GM23248 (cell line): ENCODE data around the gene OR4D1. TPM values are rescaled to one million over a fixed set of nuclear protein-coding genes. Genes with fewer than 3 reads are reported as not detected.
"Not testable (repeated sequence)": the region's sequence is repeated elsewhere in the genome, so short reads cannot be mapped to it uniquely, and the experiment has no call there.

Experiments used
- DNase-seq: peaks from one replicate; pipeline ENCODE4 v3.0.0-alpha.2; 2015
- H2AFZ ChIP-seq: fragments of 200-600 bp; sonication (generic); 2 replicates; pipeline ENCODE4 v1.6.1; 2016; ENCODE audit warnings: antibody characterized with exemption
- H3F3A ChIP-seq: fragments of 200-600 bp; sonication (generic); 2 replicates; pipeline ENCODE4 v1.6.1; 2016; ENCODE audit warnings: mild to moderate bottlenecking, antibody characterized with exemption, mixed run types; ENCODE audit not compliant: insufficient read depth
- H3K27ac ChIP-seq: fragments of 200-600 bp; sonication (generic); 2 replicates; pipeline ENCODE4 v1.5.1; 2016; ENCODE audit warnings: mild to moderate bottlenecking
- H3K27me3 ChIP-seq: fragments of 200-600 bp; sonication (generic); replicated peaks from 2 replicates; pipeline ENCODE4 v1.6.1; 2016; ENCODE audit warnings: mild to moderate bottlenecking; ENCODE audit not compliant: insufficient read depth
- H3K36me3 ChIP-seq: fragments of 200-600 bp; sonication (generic); 2 replicates; pipeline ENCODE4 v1.6.1; 2016; ENCODE audit warnings: low read depth, mild to moderate bottlenecking
- H3K4me1 ChIP-seq: fragments of 200-600 bp; sonication (generic); 2 replicates; pipeline ENCODE4 v1.6.1; 2016; ENCODE audit warnings: mild to moderate bottlenecking; ENCODE audit not compliant: insufficient read depth
- H3K4me2 ChIP-seq: fragments of 200-600 bp; sonication (generic); one replicate; pipeline ENCODE4 v1.6.1; 2016; ENCODE audit warnings: mild to moderate bottlenecking; ENCODE audit not compliant: unreplicated experiment
- H3K4me3 ChIP-seq: fragments of 200-600 bp; sonication (generic); 2 replicates; pipeline ENCODE4 v1.5.1; 2016; ENCODE audit warnings: mild to moderate bottlenecking
- H3K79me2 ChIP-seq: fragments of 200-600 bp; sonication (generic); 2 replicates; pipeline ENCODE4 v1.6.1; 2016; ENCODE audit warnings: mild to moderate bottlenecking; ENCODE audit not compliant: insufficient read depth
- H3K9ac ChIP-seq: fragments of 200-600 bp; sonication (generic); 2 replicates; pipeline ENCODE4 v1.6.1; 2016; ENCODE audit warnings: mild to moderate bottlenecking
- H3K9me2 ChIP-seq: fragments of 200-600 bp; sonication (generic); 2 replicates; pipeline ENCODE4 v1.6.1; 2016; ENCODE audit warnings: mixed run types, mild to moderate bottlenecking, moderate library complexity; ENCODE audit not compliant: insufficient read depth
- H3K9me3 ChIP-seq: fragments of 200-600 bp; sonication (generic); one replicate; pipeline ENCODE4 v1.6.1; 2017; ENCODE audit warnings: low read depth
- H4K20me1 ChIP-seq: fragments of 200-600 bp; sonication (generic); 2 replicates; pipeline ENCODE4 v1.6.0; 2016; ENCODE audit not compliant: insufficient read depth
- EZH2 ChIP-seq: fragments of 200-600 bp; sonication (generic); IDR thresholded peaks from 2 replicates; pipeline ENCODE4 v1.6.1; 2018; ENCODE audit warnings: antibody characterized with exemption, mild to moderate bottlenecking; ENCODE audit not compliant: insufficient read depth, poor library complexity, severe bottlenecking
- EZH2phosphoT487 ChIP-seq: fragments of 200-600 bp; sonication (generic); IDR thresholded peaks from 2 replicates; pipeline ENCODE4 v1.6.1; 2018; ENCODE audit warnings: antibody characterized with exemption, moderate library complexity, mild to moderate bottlenecking, low read depth; ENCODE audit not compliant: insufficient read depth
- WGBS, 2 experiments: methylation state at CpG; one replicate each; pipeline ENCODE4 v1.1.6; 2015 to 2017; ENCODE audit warnings: low lambda C conversion rate in 2 of 2, low coverage in 1 of 2; ENCODE audit errors: missing lambda C conversion rate in 2 of 2; 5-methylcytosine and 5-hydroxymethylcytosine counted together
- in situ Hi-C: fragments of 300-500 bp; cut with MboI; formaldehyde crosslinking; loops from 2 replicates; pipeline ENCODE4 v1.15.0; 2020
- polyA plus RNA-seq: library from polyadenylated mRNA; unstranded; fragments of >200 nt; fragmentation: Nextera tagmentation; extraction: Ambion mirVana; gene quantifications from 2 replicates; pipeline ENCODE4 v1.2.1, GENCODE V29; 2016
- total RNA-seq: library from RNA; depleted of rRNA; stranded (reverse); fragments of >200 nt; shearing (Covaris generic); gene quantifications from 2 replicates; pipeline ENCODE4 v1.2.3, GENCODE V29; 2014; rRNA removed

The OR4D1 gene
- not detected in 2 replicates for total RNA-seq
- not detected in 2 replicates for polyA plus RNA-seq

DNA sequence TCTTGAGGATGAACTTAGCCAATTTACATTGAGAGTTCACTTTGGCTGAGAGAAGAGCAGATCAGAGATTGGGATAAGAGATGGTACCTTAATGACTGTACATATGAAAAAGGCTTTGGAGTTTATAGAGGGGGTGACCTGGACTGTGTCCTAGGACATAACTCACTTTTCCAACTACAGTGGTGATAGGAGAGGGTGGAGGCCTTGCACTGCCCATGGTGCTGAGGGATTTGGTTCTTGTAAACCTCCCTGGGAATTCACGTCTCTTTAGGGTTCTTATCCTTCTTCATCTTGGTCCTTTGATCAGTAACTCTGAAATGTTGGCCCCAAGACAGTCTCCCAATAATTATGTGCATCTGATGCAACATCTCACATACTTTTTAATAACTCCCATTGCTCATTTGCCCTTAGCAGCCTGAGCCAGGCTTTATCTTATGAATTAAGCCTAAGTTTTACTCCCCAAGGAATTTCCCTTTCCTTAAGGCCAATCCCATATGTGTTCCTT is at the start of gene OR4D1:
Gene OR4D1, plus strand, starts transcription at position 455 of the 505 bp plus-strand sequence. CDS start 6,770 bp downstream, outside the sequence.
- no peaks in the 10 kb centered on the region for H3K9me2 ChIP-seq
- in situ Hi-C loops: no loop called here

DNA sequence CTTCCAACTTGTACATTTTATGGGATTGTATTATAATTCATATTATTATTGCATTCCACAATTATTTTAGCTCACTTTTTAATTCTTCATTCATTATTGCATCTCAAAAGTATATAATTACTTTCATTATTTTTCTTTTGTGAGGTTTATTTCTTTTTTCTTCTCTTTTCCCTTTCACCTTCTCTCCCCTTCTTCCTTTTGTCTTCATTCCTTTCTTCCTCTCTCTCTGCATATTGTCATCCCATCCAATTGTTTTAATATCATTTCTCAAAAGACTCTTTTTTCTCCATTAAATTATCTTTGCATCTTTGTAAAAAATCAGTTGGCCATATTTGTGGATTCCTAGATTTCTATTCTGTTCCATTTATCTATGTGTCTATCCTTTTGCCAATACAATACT is 47.7 kb upstream of the OR4D1 start:
- H3K36me3 ChIP-seq: no peaks in the 10 kb centered on the region

More for the DNA sequence above, at the start of gene OR4D1:
- TF ChIP-seq EZH2: no peak
- TF ChIP-seq EZH2phosphoT487: no peak
- Histone ChIP-seq H2AFZ (no peak within 1 kb of the TSS), H3K36me3 (no peaks in the 10 kb centered on the region), H3K27ac (no peak within 1 kb of the TSS), H3K4me1 (no peaks in the 10 kb centered on the region), H3K79me2 (no peaks in the 10 kb centered on the region), H3K9ac (no peak within 1 kb of the TSS), H3K4me3 (no peak within 1 kb of the TSS), H3K9me3 (peaks cover 4% of the 10 kb centered on the region), H3K27me3 (peaks cover 22% of the 10 kb centered on the region; the same call in 1 of the 2 replicates), H3F3A (no peaks in the 10 kb centered on the region), H4K20me1 (no peaks in the 10 kb centered on the region), H3K4me2 (no peak within 1 kb of the TSS)
- WGBS, 2 experiments: 0 to 10% methylated on average over 1 of the region's 1 CpG
- no peak for DNase-seq

DNA sequence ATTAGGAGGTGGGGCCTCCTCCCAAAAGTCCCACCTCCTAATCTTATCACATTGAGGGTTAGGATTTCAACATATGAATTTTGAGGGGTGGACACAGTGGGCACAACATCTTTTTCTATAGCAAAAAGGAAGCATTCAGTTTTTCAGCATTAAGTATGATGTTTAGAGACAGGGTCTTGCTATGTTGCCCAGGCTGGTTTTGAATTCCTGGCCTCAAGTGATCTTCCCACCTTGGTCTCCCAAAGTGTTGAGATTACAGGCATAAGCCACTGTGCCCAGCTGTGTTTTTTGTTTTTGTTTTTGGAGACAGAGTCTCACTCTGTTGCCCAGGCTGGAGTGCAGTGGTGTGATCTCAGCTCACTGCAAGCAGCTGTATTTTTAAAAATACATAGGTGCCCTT is 46.3 kb upstream of the OR4D1 start:
- H3K27me3 ChIP-seq, H3K4me3 ChIP-seq, H3K4me2 ChIP-seq, H3F3A ChIP-seq, H3K9ac ChIP-seq, H3K27ac ChIP-seq, H3K9me3 ChIP-seq, H2AFZ ChIP-seq, H3K79me2 ChIP-seq, H3K4me1 ChIP-seq, DNase-seq, H3K36me3 ChIP-seq, H4K20me1 ChIP-seq, H3K9me2 ChIP-seq: not testable (repeated sequence)
- in situ Hi-C loops: loop anchor here (5.0 to 10.0 kb wide), 2 partner anchors 87 to 245 kb away; no protein-coding TSS in a partner anchor

More for the DNA sequence above, 47.7 kb upstream of the OR4D1 start:
- Histone ChIP-seq H3K79me2 (no peaks in the 10 kb centered on the region), H3K9me2 (no peaks in the 10 kb centered on the region), H3K27me3 (no peaks in the 10 kb centered on the region), H3K4me1 (no peaks in the 10 kb centered on the region), H3K9ac (no peak overlapping the region), H2AFZ (no peak overlapping the region), H3K9me3 (no peaks in the 10 kb centered on the region), H3K27ac (no peak overlapping the region), H4K20me1 (no peaks in the 10 kb centered on the region), H3K4me2 (no peak overlapping the region), H3F3A (peaks cover 8% of the 10 kb centered on the region; the same call in 1 of the 2 replicates), H3K4me3 (no peak overlapping the region)
- in situ Hi-C loops: loop anchor here (5.0 to 10.0 kb wide), 2 partner anchors 86 to 243 kb away; no protein-coding TSS in a partner anchor
- DNase-seq: no peak
- no peak for TF ChIP-seq EZH2phosphoT487
- no peak for TF ChIP-seq EZH2

DNA sequence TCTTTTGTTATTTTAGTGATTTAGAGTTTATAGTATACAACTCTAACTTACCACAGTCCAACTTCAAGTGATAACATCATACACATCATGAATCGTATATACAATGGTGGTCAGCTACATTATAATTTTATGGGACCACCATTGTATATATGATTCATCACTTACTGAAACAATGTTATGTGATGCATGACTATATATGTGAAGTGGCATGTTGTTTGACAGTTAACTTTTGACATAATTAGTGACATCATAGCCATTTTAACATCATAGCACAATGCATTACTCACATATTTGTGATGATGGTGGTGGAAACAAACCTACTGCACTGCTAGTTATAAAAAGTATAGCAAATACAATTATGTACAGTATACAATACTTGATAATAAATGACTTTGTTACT is 43.1 kb upstream of the OR4D1 start:
- WGBS, 2 experiments: 91 to 100% methylated on average over 1 of the region's 1 CpG
- Histone ChIP-seq H3K9me2 (no peaks in the 10 kb centered on the region), H3K36me3 (no peaks in the 10 kb centered on the region), H3K4me2 (no peak overlapping the region), H4K20me1 (no peaks in the 10 kb centered on the region), H3K9ac (no peak overlapping the region), H3K4me3 (no peak overlapping the region), H3K27ac (no peak overlapping the region), H3K27me3 (no peaks in the 10 kb centered on the region), H3K4me1 (no peaks in the 10 kb centered on the region), H2AFZ (no peak overlapping the region), H3F3A (no peaks in the 10 kb centered on the region), H3K9me3 (no peaks in the 10 kb centered on the region), H3K79me2 (no peaks in the 10 kb centered on the region)
- in situ Hi-C loops: loop anchor here (10.0 kb wide), 1 partner anchor 90 kb away; no protein-coding TSS in a partner anchor
- no peak for TF ChIP-seq EZH2phosphoT487
- TF ChIP-seq EZH2: no peak
- DNase-seq: no peak

DNA sequence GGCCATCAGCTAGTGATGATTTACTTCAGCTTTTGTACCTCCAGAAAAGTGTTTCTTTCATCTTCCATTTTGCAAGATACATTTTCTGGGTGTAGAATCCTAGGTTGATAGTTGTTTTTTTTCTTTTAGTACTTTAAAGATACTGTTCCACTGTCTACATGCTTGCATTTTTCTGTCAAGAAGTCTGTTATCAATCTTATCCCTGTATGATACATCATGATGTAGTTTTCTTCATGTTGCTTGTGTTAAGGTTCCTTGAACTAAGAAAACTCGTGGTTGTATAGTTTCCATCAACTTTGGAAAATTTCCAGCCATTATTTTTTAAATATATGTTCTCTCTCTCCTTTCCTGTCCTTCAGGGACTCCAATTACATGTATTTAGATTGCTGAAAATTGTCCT is 40.9 kb upstream of the OR4D1 start:
- no peaks in the 10 kb centered on the region for H4K20me1 ChIP-seq
- H3K27me3 ChIP-seq: no peaks in the 10 kb centered on the region
- H3K36me3 ChIP-seq: no peaks in the 10 kb centered on the region
- H3K4me1 ChIP-seq: no peaks in the 10 kb centered on the region
- H3K27ac ChIP-seq: no peak overlapping the region
- no peaks in the 10 kb centered on the region for H3K9me3 ChIP-seq
- H3K9me2 ChIP-seq: no peaks in the 10 kb centered on the region
- TF ChIP-seq EZH2phosphoT487: no peak
- in situ Hi-C loops: loop anchor here (10.0 kb wide), 1 partner anchor 93 kb away; no protein-coding TSS in a partner anchor
- no peak overlapping the region for H3K9ac ChIP-seq
- H3K79me2 ChIP-seq: no peaks in the 10 kb centered on the region
- WGBS, 2 experiments: 4 to 10% methylated on average over 1 of the region's 1 CpG
- no peak overlapping the region for H3K4me3 ChIP-seq
- H2AFZ ChIP-seq: no peak overlapping the region
- H3K4me2 ChIP-seq: no peak overlapping the region
- no peak for DNase-seq
- no peaks in the 10 kb centered on the region for H3F3A ChIP-seq
